NCI-H82 (cell line): ENCODE data around the gene DZIP1.
"Not testable (repeated sequence)": the region's sequence is repeated elsewhere in the genome, so short reads cannot be mapped to it uniquely, and the experiment has no call there.

Source experiments
- DNase-seq: peaks from one replicate; lab custom pipeline; 2025; lab: John Stamatoyannopoulos, UW

Gene DZIP1, protein sequence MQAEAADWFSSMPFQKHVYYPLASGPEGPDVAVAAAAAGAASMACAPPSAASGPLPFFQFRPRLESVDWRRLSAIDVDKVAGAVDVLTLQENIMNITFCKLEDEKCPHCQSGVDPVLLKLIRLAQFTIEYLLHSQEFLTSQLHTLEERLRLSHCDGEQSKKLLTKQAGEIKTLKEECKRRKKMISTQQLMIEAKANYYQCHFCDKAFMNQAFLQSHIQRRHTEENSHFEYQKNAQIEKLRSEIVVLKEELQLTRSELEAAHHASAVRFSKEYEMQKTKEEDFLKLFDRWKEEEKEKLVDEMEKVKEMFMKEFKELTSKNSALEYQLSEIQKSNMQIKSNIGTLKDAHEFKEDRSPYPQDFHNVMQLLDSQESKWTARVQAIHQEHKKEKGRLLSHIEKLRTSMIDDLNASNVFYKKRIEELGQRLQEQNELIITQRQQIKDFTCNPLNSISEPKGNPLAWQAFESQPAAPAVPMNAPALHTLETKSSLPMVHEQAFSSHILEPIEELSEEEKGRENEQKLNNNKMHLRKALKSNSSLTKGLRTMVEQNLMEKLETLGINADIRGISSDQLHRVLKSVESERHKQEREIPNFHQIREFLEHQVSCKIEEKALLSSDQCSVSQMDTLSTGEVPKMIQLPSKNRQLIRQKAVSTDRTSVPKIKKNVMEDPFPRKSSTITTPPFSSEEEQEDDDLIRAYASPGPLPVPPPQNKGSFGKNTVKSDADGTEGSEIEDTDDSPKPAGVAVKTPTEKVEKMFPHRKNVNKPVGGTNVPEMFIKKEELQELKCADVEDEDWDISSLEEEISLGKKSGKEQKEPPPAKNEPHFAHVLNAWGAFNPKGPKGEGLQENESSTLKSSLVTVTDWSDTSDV

DNA sequence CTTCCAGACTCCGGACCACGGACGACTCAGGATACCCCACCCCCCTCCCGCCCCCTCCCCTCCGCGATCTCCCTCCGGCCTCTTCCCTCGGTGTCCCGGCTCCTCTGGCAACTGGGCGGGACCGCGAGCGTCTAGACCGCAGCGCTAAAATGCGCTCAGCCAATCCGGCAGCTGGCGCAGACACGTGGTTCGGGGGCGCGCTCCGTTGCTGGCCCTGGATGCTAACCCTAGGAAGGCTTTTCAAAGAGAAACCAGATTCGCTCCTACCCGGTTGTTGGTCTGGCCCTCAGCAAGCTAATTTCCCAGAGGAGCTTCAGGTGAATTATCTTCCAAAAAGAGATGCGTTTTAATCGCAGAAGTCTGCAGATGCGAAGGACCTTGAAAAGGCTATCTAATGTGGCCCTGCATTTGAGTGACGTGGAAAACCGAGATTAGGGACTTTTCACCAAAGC, at the start of gene DZIP1:
DZIP1 (minus strand) TSS at position 106 of the 452 bp plus-strand sequence. CDS start 2,677 bp downstream, outside the sequence.
- peak; percentile 95 for DNase-seq

DNA sequence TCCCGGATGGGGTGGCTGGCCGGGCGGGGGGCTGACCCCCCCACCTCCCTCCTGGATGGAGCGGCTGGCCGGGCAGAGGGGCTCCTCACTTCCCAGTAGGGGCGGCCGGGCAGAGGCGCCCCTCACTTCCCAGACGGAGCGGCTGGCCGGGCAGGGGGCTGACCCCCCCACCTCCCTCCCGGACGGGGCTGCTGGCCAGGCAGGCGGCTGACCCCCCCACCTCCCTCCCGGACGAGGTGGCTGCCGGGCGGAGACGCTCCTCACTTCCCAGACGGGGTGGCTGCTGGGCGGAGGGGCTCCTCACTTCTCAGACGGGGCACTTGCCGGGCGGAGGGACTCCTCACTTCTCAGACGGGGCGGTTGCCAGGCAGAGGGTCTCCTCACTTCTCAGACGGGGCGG, 46.5 kb upstream of the DZIP1 start:
- DNase-seq, result not testable (repeated sequence)

DNA sequence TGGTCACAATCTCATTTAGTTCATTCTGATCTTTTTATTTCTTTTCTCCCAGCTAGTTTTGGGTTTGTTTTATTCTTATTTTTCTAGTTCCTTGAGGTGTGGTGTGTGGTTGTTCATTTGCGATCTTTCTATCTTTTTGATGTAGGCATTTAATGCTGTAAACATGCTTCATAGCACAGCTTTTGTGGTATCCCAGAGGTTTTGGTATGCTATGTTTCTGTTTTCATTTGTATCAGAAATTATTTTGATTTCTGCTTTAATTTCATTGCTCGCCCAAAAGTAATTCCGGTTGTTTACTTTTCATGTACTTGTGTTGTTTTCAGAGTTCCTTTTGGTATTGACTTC, 45.0 kb upstream of the DZIP1 start:
- no peak for DNase-seq

DNA sequence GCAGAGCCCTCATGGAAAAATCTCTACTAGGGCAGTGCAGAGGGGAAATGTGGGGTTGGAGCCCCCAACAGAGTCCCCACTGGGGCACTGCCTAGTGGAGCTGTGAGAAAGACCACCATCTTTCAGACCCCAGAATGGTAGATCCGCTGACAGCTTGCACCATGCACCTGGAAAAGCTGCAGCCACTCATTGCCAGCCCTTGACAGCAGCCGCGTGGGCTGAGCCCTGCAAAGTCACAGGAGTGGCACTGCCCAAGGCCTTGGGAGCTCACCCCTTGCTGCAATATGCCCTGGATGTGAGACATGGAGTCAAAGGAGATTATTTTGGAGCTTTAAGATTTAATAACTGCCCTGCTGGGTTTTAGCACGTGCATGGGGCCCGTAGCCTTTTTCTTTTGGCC, 40.5 kb upstream of the DZIP1 start:
- not testable (repeated sequence) for DNase-seq

DNA sequence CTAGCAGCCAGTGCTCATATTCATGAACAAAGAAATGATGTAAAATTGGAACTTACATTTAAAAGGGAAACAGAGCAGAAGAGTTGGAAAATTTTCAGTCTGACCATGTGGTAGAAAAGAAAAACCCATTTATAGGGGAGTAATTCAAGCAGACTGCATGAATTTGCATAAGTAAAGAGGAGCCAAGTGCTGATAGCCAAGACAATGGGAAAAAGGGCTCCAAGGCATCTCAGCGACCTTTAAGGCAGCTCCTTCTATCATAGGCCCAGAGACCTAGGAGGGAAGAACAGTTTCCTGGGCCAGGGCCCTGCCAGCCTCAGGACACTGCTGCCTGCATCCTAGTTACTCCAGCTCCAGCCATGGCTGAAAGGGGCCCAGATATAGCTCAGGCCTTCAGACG, 39.9 kb upstream of the DZIP1 start:
- DNase-seq, result no peak

DNA sequence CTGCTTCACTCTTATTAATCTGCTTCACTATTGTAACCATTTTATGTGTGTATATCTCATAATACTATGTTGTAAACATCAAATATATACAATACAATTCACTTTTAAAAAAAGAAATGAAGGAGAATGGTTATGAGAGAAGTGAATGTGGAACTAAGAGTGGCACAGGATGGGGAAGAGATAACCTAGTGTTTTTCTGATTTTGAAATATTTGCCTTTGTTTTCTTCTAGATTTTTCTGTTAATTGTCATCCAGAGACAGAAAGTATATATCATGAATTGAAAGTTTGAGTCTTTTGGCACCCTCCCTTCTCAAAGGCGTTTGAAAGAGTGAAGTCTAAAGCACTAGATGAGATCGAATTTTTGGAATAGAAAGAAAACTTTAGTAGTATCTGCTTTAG, 35.2 kb upstream of the DZIP1 start:
- no peak for DNase-seq

DNA sequence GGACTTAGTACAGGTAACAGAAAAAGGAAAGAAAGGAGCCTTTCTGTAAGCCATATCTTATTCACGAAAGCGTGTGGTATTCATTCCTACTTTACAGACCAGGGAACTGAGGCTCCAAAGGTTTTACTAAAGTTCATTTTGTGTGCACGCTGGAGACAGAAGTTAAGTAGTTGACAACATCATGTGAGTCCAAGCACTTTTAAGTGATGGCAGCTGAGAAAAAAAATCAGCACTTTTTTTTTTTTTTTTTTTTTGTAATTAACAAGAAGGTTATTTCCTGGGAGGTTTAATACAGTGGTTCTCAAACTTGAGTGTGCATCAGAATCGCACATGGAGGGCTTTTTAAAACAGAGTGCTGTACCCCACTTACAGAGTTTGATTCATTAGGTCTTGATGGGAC, 34.5 kb upstream of the DZIP1 start:
- no peak for DNase-seq

DNA sequence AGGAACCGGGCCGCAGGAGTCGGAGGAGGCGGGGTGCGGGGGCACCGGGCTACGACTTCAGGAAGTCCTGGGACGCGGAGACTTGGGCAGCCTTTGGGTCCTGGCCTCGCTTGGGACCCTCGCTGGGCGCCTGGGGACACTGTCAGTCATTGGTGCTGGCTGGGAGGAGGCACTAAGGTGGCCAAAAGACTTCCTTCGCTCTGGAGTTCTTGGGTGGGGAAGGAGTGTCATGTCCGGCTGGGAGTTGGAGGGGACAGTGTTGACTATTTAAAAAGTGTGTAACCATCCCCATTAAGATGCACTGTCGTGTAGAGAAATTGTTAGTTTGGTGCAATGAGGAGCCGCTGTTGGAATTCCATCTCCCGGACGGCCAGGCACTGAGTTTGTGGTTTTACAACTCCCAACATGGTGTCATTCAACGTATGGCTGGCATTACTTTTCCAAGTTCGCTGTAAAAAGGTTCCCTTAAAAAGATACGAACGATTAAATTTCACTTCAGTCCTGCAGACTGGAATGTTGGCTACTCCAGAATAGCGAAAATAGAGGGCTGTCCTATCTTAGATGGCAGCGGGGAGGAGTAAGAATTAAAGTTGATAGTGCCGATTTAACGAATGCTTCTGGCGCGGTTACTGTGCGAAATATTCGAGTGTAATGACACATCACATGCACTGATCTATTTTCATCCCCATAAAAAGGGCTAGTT, 33.2 kb upstream of the DZIP1 start:
- peak; percentile 67 for DNase-seq

DNA sequence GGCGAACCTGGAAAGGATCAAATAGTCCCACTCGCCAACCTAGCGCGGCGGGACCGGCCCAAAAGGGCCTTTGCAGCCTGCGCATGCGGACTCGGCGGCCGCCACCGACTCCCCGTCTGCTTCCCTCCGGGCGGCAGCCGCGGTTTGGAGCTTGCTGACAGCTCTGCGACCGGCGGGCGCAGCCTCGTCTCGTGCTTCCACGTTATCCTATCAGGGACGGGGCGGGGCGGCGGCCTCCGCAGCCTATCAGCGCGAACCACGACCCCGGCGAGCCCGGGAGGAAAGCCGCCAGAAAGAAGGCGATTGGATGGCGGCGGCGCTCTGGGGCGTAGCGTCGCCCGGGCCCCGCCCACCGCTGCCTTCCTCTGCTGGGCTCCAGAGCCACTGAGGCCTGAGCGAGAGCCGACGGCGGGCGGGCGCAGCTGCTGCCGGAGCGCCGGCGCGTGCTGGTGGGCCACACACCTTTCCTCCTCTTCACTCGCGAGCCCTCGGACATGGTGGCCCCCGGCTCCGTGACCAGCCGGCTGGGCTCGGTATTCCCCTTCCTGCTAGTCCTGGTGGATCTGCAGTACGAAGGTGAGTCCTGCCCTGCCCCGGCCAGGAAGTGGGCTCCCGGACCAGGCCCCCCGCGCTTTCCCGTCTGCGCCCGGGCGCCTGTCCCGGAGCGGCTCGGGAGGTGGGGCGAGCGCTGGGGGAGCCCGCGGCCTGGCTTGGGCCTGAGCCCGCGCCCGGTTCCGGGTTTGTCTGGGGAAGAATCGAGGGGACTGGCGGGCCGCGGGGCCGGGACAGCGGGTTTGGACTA, 32.5 kb upstream of the DZIP1 start, which contains the start of gene DNAJC3:
DNAJC3 (plus strand) TSS at position 378 of the 802 bp plus-strand sequence; CDS start at position 495, 117 bp downstream.
- peak; percentile 100 for DNase-seq

DNA sequence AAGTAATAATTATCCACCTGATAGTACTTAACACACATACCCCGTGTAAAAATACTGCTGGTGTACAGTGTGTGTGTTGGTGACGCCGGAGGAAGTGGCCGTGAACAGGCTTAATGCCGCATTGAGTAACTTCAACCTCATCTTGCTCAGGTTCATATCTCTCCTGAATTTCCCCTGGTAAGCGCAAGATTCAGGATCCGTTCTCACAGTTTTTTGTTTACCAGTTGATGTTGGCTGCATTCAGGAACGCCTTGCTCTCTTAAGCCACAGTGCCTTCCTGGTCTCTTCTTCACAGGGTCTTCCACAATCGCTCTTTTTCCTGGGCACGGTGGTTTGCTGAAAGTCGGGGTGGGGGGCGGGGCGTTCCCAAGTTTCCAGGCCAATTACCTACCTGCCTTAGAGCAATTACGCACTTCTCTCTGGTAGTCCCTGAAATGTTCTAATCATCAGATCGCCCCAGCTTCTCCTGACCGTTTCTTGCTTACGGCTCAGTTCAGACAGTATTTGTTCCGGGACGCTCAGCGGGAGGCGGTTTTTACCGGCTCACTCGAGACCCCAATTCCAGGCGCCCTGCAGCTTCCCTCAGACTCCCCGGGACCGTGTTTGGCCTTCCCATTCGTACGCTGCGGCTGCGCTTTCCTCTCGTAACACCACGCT, 31.7 kb upstream of the DZIP1 start:
- peak; percentile 85 for DNase-seq

DNA sequence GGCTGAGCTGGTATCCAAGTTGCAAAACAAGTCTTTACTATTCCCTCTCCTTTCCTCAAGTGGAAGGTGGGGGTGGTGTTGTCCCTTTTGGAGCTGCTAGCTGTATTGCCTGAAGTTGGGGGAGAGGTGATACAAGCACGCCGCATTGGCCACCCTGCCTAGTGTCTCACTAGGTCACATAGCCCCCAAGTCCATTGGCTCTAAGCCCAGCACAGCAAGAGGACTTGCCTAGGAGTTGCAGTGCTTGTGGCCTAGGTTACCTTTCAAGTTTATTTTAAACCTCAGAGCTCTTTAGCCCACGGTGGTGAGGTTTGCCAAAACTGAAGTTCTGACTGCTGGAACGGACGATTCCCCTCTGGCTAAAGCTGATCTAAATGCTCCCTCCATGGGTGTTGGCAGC, 27.1 kb upstream of the DZIP1 start:
- no peak for DNase-seq

DNA sequence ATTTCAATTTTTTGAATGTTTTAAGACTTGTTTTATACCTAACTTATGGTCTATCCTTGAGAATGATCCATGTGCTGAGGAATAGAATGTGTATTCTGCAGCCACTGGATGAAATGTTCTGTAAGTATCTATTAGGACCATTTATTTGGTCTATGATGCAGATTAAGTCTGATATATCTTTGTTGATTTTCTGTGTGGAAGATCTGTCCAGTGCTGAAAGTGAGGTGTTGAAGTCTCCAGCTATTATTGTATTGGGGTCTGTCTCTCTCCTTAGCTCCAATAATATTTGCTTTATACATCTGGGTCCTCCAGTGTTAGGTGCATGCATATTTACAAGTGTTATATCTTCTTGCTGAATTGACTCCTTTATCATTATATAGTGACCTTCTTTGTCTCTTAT, 22.7 kb upstream of the DZIP1 start:
- DNase-seq, result not testable (repeated sequence)

DNA sequence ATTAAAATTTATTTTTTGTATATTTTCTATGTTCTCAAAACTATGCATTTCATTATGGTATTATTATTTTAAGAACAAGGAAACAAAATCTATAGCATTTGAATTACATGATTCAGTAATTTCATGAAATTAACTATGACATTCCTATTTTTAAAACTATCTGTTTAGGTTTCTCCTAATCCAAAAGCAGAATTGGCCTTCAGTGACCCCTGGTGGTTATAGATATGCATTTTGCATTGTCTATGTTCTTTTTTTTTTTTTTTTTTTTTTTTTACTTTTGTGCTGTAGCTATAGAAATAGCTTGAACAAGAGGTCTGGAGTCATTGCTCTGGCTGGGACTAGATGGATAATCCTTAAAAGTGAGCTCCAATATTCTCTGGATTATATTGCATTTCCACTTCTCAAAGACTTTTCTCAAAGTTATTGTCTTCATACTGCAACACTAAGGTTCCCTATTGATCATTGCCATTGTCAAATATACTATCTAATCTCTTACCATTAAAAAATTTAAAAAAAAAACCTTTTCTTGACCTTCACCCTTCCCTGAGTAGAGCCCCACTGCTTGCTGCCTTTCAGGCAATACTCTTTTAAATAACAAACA, 16.6 kb upstream of the DZIP1 start:
- peak; percentile 84 for DNase-seq

DNA sequence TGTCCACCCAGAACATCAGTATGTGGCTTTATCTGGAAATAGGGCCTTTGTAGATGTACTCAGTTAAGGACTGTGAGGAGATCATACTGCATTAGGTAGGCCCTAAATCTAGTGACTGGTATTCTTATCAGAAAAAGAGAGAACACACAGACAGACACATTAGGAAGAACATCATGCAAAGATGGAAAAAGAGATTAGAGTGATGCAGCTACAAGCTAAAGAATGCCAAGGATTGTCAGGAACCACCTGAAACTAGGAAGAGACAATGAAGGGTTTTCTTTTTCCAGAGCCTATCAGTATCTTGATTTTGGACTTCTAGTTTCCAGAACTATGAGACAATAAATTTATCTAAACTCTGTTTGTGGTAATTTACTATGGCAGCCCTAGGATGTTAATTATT, 15.0 kb upstream of the DZIP1 start:
- DNase-seq, result no peak

DNA sequence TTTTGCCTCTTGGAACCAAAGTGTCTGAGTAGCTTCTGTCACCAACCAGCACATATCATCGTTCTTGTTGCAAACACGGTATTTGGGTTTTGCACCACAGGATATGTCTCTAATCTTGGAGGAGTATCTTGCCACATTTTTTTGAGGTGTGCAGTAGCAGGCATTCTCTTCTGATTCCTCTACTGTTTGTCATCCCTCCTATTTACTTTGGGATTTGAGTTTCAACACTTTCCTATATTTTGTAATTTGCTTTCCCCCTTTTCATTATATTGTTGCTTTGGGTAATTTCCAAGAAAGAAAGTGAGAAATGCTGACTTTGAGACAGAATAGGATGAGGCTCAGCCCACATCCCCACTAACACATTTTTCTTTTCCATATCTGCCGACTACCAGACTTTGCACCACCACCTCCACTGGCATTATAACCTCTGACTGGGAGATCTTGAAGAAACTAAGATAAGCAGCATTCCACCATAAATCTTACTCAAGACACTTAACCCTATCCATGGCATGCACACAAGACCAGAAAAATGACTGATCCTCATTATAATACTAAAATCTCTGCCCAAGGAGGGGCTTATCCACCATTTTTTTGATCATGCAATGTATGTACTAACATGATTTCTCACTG, 12.0 kb upstream of the DZIP1 start:
- no peak for DNase-seq

DNA sequence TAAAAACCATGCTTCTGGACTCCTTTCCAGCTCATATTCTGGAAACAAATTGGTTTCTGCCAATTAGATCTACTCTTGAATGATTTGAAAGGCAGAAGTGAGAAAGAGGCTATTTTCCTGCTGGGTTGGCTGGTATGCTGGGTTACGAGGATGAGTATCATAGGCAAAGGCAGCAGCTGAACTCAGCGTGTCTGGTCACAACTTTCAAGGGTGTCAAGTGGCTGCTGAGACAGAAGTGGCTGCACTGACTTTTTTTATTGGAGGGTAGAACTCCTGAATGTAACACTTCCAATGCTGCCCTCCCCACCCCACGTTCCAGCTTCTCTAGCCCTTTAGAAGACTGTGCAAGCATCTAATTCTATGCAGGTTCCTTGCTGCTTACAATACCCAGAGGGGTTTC, 8.3 kb upstream of the DZIP1 start:
- DNase-seq, result no peak

DNA sequence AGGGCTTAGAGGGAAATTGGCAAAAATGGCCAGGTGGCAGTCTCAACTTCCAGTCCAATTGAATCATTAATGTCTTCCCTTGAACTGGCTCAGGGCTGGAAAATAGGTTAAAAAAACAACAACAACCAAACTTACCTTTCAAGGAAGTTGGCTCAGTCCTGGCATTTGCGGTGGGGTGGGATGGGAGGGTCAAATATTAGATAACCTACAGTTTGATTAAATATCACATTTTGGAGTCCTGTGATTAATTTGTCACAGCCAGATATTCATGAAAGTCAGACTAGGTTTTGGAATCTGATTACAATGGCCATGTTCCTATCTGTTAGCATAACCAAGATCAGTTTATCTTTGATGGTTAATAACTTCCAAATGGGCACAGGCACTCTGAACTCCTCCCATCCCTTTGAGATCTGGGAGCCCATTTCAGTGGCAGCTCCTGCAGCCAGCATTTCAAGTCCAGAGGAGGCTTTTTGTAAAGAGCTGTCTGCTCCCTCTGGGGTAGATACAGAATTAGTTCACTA, 7.8 kb upstream of the DZIP1 start:
- DNase-seq, result no peak

DNA sequence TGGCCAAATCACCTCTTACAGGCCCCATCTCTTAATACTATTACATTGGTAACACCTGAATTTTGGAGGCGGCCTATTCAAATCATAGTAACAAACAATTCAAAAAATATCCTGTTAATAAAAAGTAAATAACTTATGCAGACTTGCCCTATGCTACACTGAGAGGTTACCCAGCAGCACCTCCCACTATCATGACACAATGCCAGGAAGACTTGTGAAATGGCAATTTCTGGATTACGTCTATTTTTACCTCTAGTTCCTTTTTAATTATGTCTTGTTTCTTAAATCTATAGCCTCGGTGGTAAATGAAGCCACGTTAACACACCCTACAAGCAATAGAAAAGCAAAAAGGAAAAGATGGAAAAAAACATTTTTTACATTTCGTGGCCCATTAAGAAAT, 6.2 kb upstream of the DZIP1 start:
- DNase-seq, result no peak

DNA sequence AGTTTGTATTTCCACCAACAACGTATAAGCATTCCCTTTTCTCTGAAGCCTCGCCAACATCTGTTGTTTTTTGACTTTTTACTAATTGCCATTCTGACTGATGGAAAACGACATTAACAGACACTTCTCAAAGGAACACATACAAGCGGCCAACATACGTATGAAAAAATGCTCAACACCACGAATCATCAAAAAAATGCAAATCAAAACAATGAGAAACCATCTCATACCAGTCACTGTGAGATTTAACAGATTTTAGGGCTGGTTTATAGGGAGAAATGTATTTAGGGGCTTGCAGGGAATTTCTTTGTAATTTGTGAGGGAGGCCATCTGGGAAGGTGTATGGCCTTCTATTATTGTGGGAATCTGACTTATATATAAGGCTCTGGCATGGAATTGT, 2.8 kb upstream of the DZIP1 start:
- DNase-seq, result no peak
